Femur (tissue), 1 donor: ENCODE results near the gene ELF3.
A peak's percentile ranks its signal among the peaks of the same experiment; 100 is the strongest.
"Not testable (repeated sequence)": the region's sequence is repeated elsewhere in the genome, so short reads cannot be mapped to it uniquely, and the experiment has no call there.

Source experiments
- DNase-seq: peaks from one replicate; pipeline ENCODE4 v3.0.0-alpha.2; 2017

The ELF3 gene

GRCh38 chr1:202010180-202011015 lies at the start of gene ELF3:
ELF3 (plus strand) TSS chr1:202010587; CDS start chr1:202011137, 550 bp downstream.
- no peak for DNase-seq

GRCh38 chr1:201962382-201962781 lies 48.0 kb upstream of the ELF3 start:
- DNase-seq, result not testable (repeated sequence)

- DNase-seq, result no peak
Measured at GRCh38 chr1:201964261-201964660, 46.1 kb upstream of the ELF3 start.

- DNase-seq, result no peak
Measured at GRCh38 chr1:201966171-201966570, 44.2 kb upstream of the ELF3 start.

GRCh38 chr1:201968202-201968925 lies 42.0 kb upstream of the ELF3 start:
- no peak for DNase-seq

GRCh38 chr1:201970334-201971159 lies 39.8 kb upstream of the ELF3 start:
- DNase-seq, result no peak

- peak; percentile 87 for DNase-seq
Measured at GRCh38 chr1:201982082-201982622, 28.2 kb upstream of the ELF3 start.

GRCh38 chr1:201982623-201983379 lies 27.6 kb upstream of the ELF3 start, which contains the start of gene RNPEP:
RNPEP (plus strand) TSS chr1:201982648; CDS start chr1:201982667, 19 bp downstream.
- peak; percentile 84 for DNase-seq

GRCh38 chr1:201983380-201983805 lies 27.0 kb upstream of the ELF3 start:
- no peak for DNase-seq

GRCh38 chr1:201984446-201984845 lies 25.9 kb upstream of the ELF3 start:
- DNase-seq, result no peak

GRCh38 chr1:201985355-201985754 lies 25.0 kb upstream of the ELF3 start:
- DNase-seq, result no peak

GRCh38 chr1:201988601-201989000 lies 21.8 kb upstream of the ELF3 start:
- DNase-seq, result no peak

GRCh38 chr1:201989354-201990128 lies 20.8 kb upstream of the ELF3 start:
- DNase-seq, result no peak

GRCh38 chr1:201990427-201990826 lies 20.0 kb upstream of the ELF3 start:
- no peak for DNase-seq

GRCh38 chr1:201999625-202000238 lies 10.7 kb upstream of the ELF3 start:
- no peak for DNase-seq

- no peak for DNase-seq
Measured at GRCh38 chr1:202002507-202002906, 7.9 kb upstream of the ELF3 start.

GRCh38 chr1:202004711-202005110 lies 5.7 kb upstream of the ELF3 start:
- DNase-seq, result no peak

- no peak for DNase-seq
Measured at GRCh38 chr1:202005958-202006357, 4.4 kb upstream of the ELF3 start.

GRCh38 chr1:202007304-202007703 lies 3.1 kb upstream of the ELF3 start:
- DNase-seq, result no peak

- DNase-seq, result no peak
Measured at GRCh38 chr1:202007805-202008489, 2.4 kb upstream of the ELF3 start.
